ENCODE measurements around the gene PKD2. TPM values are rescaled to one million over a fixed set of nuclear protein-coding genes. Genes with fewer than 3 reads are reported as not detected.

The PKD2 gene
- total RNA-seq, 1 donor from 2014 or later = 33.1 TPM

- DNase-seq (ENCODE audit: extremely low spot score in 2 of 2) = no peak
- no peak for TF ChIP-seq POLR2A (IDR thresholded peaks at IDR 0.05)
- TF ChIP-seq CTCF (IDR thresholded peaks at IDR 0.05) = no peak
- no peak for TF ChIP-seq POLR2AphosphoS5 (IDR thresholded peaks at IDR 0.05; ENCODE audit: insufficient read depth in 1 of 2, low read depth in 1 of 2)
- no peak overlapping the region for H3K4me3 ChIP-seq
- no peaks in the 10 kb centered on the region for H3K4me1 ChIP-seq
- H3K27me3 ChIP-seq = no peaks in the 10 kb centered on the region
- H3K9me3 ChIP-seq = no peaks in the 10 kb centered on the region
- intact Hi-C loops (cut with DNase I) = no loop called here
- peaks cover 0 to 39% of the 10 kb centered on the region in 2 donors for H3K36me3 ChIP-seq
- H3K27ac ChIP-seq = no peak overlapping the region
Measured at GRCh38 chr4:88060431-88060830, 53.0 kb downstream of the PKD2 start.

- H3K27me3 ChIP-seq = no peaks in the 10 kb centered on the region
- intact Hi-C loops (cut with DNase I) = no loop called here
- H3K4me3 ChIP-seq = no peak overlapping the region
- H3K4me1 ChIP-seq = no peaks in the 10 kb centered on the region
- no peaks in the 10 kb centered on the region for H3K9me3 ChIP-seq
- DNase-seq (ENCODE audit: extremely low spot score in 2 of 2) = no peak
- H3K27ac ChIP-seq = no peak overlapping the region
- TF ChIP-seq CTCF (IDR thresholded peaks at IDR 0.05) = no peak
- H3K36me3 ChIP-seq = peaks cover 0 to 47% of the 10 kb centered on the region in 2 donors
Measured at GRCh38 chr4:88062311-88062710, 54.9 kb downstream of the PKD2 start.

GRCh38 chr4:88062843-88063242 lies 55.4 kb downstream of the PKD2 start:
- intact Hi-C loops (cut with DNase I) = no loop called here

GRCh38 chr4:88063634-88064296 lies 56.3 kb downstream of the PKD2 start:
- intact Hi-C loops (cut with DNase I) = no loop called here
- no peak for DNase-seq (ENCODE audit: extremely low spot score in 2 of 2)

More at GRCh38 chr4:88062843-88063242, 55.4 kb downstream of the PKD2 start:
- Histone ChIP-seq H3K4me1 (no peaks in the 10 kb centered on the region), H3K4me3 (no peak overlapping the region), H3K9me3 (no peaks in the 10 kb centered on the region), H3K27ac (no peak overlapping the region), H3K36me3 (peaks cover 0 to 49% of the 10 kb centered on the region in 2 donors), H3K27me3 (no peaks in the 10 kb centered on the region)
- no peak for DNase-seq (ENCODE audit: extremely low spot score in 2 of 2)
- TF ChIP-seq POLR2AphosphoS5 (IDR thresholded peaks at IDR 0.05; ENCODE audit: insufficient read depth in 1 of 2, low read depth in 1 of 2) = no peak
- TF ChIP-seq CTCF (IDR thresholded peaks at IDR 0.05) = no peak
- TF ChIP-seq POLR2A (IDR thresholded peaks at IDR 0.05) = no peak

More at GRCh38 chr4:88063634-88064296, 56.3 kb downstream of the PKD2 start:
- H3K36me3 ChIP-seq = peaks cover 0 to 52% of the 10 kb centered on the region in 2 donors
- H3K27me3 ChIP-seq = no peaks in the 10 kb centered on the region
- TF ChIP-seq POLR2A (IDR thresholded peaks at IDR 0.05) (no peak), POLR2AphosphoS5 (IDR thresholded peaks at IDR 0.05; ENCODE audit: insufficient read depth in 1 of 2, low read depth in 1 of 2) (no peak), CTCF (IDR thresholded peaks at IDR 0.05) (no peak)
- H3K4me1 ChIP-seq = no peaks in the 10 kb centered on the region
- no peaks in the 10 kb centered on the region for H3K9me3 ChIP-seq
- no peak overlapping the region for H3K4me3 ChIP-seq
- H3K27ac ChIP-seq = no peak overlapping the region

All from vagina (tissue), 2 donors.